Neuronal stem cell (in vitro differentiated cells): ENCODE data around the gene LACTBL1.
"Not testable (repeated sequence)": the region's sequence is repeated elsewhere in the genome, so short reads cannot be mapped to it uniquely, and the experiment has no call there.

Experiments
- DNase-seq: peaks from one replicate; pipeline ENCODE4 v3.0.0-alpha.2; 2013; ENCODE audit warnings: low spot score
- H2AFZ ChIP-seq: one replicate; pipeline ENCODE4 v1.6.1; 2013; ENCODE audit warnings: mild to moderate bottlenecking, low read length, inconsistent platforms
- H2AK5ac ChIP-seq: 2 replicates; pipeline ENCODE4 v1.6.1; 2013; ENCODE audit warnings: low read depth, mild to moderate bottlenecking, inconsistent platforms, low read length, moderate library complexity, mixed read lengths
- H2BK120ac ChIP-seq: 2 replicates; pipeline ENCODE4 v1.6.1; 2013; ENCODE audit warnings: low read depth, mild to moderate bottlenecking, inconsistent platforms, low read length, moderate library complexity, mixed read lengths
- H2BK12ac ChIP-seq: one replicate; pipeline ENCODE4 v1.6.1; 2013; ENCODE audit warnings: low read length, inconsistent platforms
- H2BK15ac ChIP-seq: 2 replicates; pipeline ENCODE4 v1.6.1; 2013; ENCODE audit warnings: mild to moderate bottlenecking, low read length, inconsistent platforms, mixed read lengths
- H2BK5ac ChIP-seq: one replicate; pipeline ENCODE4 v1.6.1; 2013; ENCODE audit warnings: inconsistent platforms, mild to moderate bottlenecking, low read length, moderate library complexity
- H3K14ac ChIP-seq: one replicate; pipeline ENCODE4 v1.6.1; 2013; ENCODE audit warnings: low read length, inconsistent platforms
- H3K18ac ChIP-seq: 2 replicates; pipeline ENCODE4 v1.6.1; 2013; ENCODE audit warnings: low read length, inconsistent platforms
- H3K23ac ChIP-seq: 2 replicates; pipeline ENCODE4 v1.6.1; 2013; ENCODE audit warnings: low read depth, mild to moderate bottlenecking, mixed read lengths, low read length, inconsistent platforms; ENCODE audit not compliant: poor library complexity
- H3K27ac ChIP-seq: replicated peaks from 3 replicates; pipeline ENCODE4 v1.5.1; 2013; ENCODE audit warnings: low read length, inconsistent platforms
- H3K27me3 ChIP-seq, 3 experiments: 2 replicates each; pipeline ENCODE4 v1.6.1; 2013; ENCODE audit warnings: low read length in 3 of 3, mild to moderate bottlenecking in 2 of 3, inconsistent platforms in 1 of 3, low read depth in 1 of 3, mixed read lengths in 1 of 3, moderate library complexity in 1 of 3; ENCODE audit not compliant: control insufficient read depth in 3 of 3, insufficient read depth in 3 of 3
- H3K36me3 ChIP-seq, 2 donors: replicated peaks in 1 of 2; 2 replicates each; pipeline ENCODE4 v1.6.1; 2013; ENCODE audit warnings: low read length in 2 of 2; ENCODE audit not compliant: control insufficient read depth in 2 of 2, insufficient read depth in 2 of 2
- H3K4ac ChIP-seq: 2 replicates; pipeline ENCODE4 v1.6.1; 2013; ENCODE audit warnings: inconsistent platforms, mild to moderate bottlenecking, low read length, moderate library complexity
- H3K4me1 ChIP-seq, 2 donors: 1 replicate in 1 of 2; 2 replicates in 1 of 2; pipeline ENCODE4 v1.6.1; 2013; ENCODE audit warnings: low read length in 2 of 2, low read depth in 1 of 2; ENCODE audit not compliant: control insufficient read depth in 2 of 2, insufficient read depth in 1 of 2
- H3K4me2 ChIP-seq: one replicate; pipeline ENCODE4 v1.6.1; 2013; ENCODE audit warnings: mild to moderate bottlenecking, low read length, inconsistent platforms; ENCODE audit not compliant: insufficient read depth, poor library complexity, severe bottlenecking
- H3K4me3 ChIP-seq, 2 donors: 2 replicates each; pipeline ENCODE4 v1.5.1; 2013; ENCODE audit warnings: low read length in 2 of 2, mild to moderate bottlenecking in 2 of 2, inconsistent platforms in 1 of 2, moderate library complexity in 1 of 2
- H3K79me1 ChIP-seq: one replicate; pipeline ENCODE4 v1.6.1; 2013; ENCODE audit warnings: low read depth, mild to moderate bottlenecking, inconsistent platforms, low read length, moderate library complexity
- H3K9ac ChIP-seq: one replicate; pipeline ENCODE4 v1.6.1; 2013; ENCODE audit warnings: mild to moderate bottlenecking, low read depth, low read length, inconsistent platforms; ENCODE audit not compliant: poor library complexity
- H3K9me3 ChIP-seq, 2 donors: replicated peaks in 1 of 2; 2 replicates each; pipeline versions ENCODE3 to v1.6.1; 2013; ENCODE audit warnings: low read length in 2 of 2, mild to moderate bottlenecking in 2 of 2, inconsistent platforms in 1 of 2, low read depth in 1 of 2, mixed read lengths in 1 of 2, moderate library complexity in 1 of 2; ENCODE audit not compliant: control insufficient read depth in 2 of 2, insufficient read depth in 1 of 2
- H4K8ac ChIP-seq: one replicate; pipeline ENCODE4 v1.6.1; 2013; ENCODE audit warnings: low read depth, mild to moderate bottlenecking, inconsistent platforms, low read length, moderate library complexity
- H4K91ac ChIP-seq: one replicate; pipeline ENCODE4 v1.6.1; 2013; ENCODE audit warnings: low read length, low read depth, mild to moderate bottlenecking, inconsistent platforms; ENCODE audit not compliant: poor library complexity
- whole genome bisulfite sequencing, 2 donors: extraction: QIAGEN DNeasy Blood & Tissue Kit; methylation state at CpG; one replicate each; pipeline ENCODE4 v1.1.7; 2013; ENCODE audit warnings: missing lambda C conversion rate in 2 of 2, mixed read lengths in 1 of 2; ENCODE audit not compliant: insufficient read length in 2 of 2, insufficient replicate concordance in 1 of 2; ENCODE audit errors: extremely low coverage in 2 of 2; 5-methylcytosine and 5-hydroxymethylcytosine counted together

Gene LACTBL1

GRCh38 chr1:22949822-22950331 lies 22.8 kb downstream of the LACTBL1 start:
- H2BK120ac ChIP-seq = no peak overlapping the region
- H3K9me3 ChIP-seq = no peaks in the 10 kb centered on the region
- no peak overlapping the region for H3K4me2 ChIP-seq
- H3K14ac ChIP-seq = no peak overlapping the region
- no peak overlapping the region for H3K4me3 ChIP-seq
- no peak overlapping the region for H3K9ac ChIP-seq
- H2BK5ac ChIP-seq = no peak overlapping the region
- no CpG with 5 or more reads among the region's 5 CpGs for WGBS, 2 donors
- no peak overlapping the region for H4K91ac ChIP-seq
- H3K4ac ChIP-seq = no peak overlapping the region
- H2AK5ac ChIP-seq = no peak overlapping the region
- DNase-seq = no peak
- no peaks in the 10 kb centered on the region for H3K4me1 ChIP-seq
- H2BK12ac ChIP-seq = no peak overlapping the region
- no peak overlapping the region for H2BK15ac ChIP-seq
- H3K23ac ChIP-seq = no peak overlapping the region
- H3K36me3 ChIP-seq = no peaks in the 10 kb centered on the region
- H3K27ac ChIP-seq = no peak overlapping the region
- H3K18ac ChIP-seq = no peak overlapping the region
- H4K8ac ChIP-seq = no peak overlapping the region
- H3K27me3 ChIP-seq = peaks cover 3 to 16% (median 7%) of the 10 kb centered on the region in 3 experiments
- peaks cover 2% of the 10 kb centered on the region for H3K79me1 ChIP-seq
- no peak overlapping the region for H2AFZ ChIP-seq

DNA sequence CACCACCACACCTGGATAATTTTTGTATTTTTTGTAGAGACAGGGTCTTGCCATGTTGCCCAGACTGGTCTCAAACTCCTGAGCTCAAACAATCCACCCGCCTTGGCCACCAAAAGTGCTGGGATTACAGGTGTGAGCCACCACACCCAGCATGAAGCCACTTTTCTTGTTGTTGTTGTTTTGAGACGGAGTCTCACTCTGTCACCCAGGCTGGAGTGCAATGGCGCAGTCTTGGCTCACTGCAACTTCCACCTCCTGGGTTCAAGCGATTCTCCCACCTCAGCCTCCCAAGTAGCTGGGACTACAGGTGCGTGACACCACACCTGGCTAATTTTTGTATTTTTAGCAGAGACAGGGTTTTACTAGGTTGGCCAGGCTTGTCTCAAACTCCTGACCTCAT lies 27.5 kb downstream of the LACTBL1 start:
- H2AK5ac ChIP-seq, H3K36me3 ChIP-seq, H3K14ac ChIP-seq, H3K79me1 ChIP-seq, H3K4ac ChIP-seq, H3K23ac ChIP-seq, H3K4me2 ChIP-seq, H4K91ac ChIP-seq, H2BK15ac ChIP-seq, H3K4me1 ChIP-seq, H2AFZ ChIP-seq, H2BK5ac ChIP-seq, H3K27ac ChIP-seq, H3K9me3 ChIP-seq, H4K8ac ChIP-seq, H3K18ac ChIP-seq, H2BK120ac ChIP-seq, DNase-seq, H3K4me3 ChIP-seq, H3K27me3 ChIP-seq, H2BK12ac ChIP-seq, H3K9ac ChIP-seq: not testable (repeated sequence)
- WGBS, 2 donors = no CpG with 5 or more reads among the region's 5 CpGs

GRCh38 chr1:22944346-22945055 lies 28.2 kb downstream of the LACTBL1 start:
- H4K91ac ChIP-seq = no peak overlapping the region
- H3K79me1 ChIP-seq = peaks cover 2% of the 10 kb centered on the region
- H4K8ac ChIP-seq = no peak overlapping the region
- no peak overlapping the region for H2AK5ac ChIP-seq
- no peak overlapping the region for H2BK5ac ChIP-seq
- no peak overlapping the region for H3K14ac ChIP-seq
- H3K9me3 ChIP-seq = peaks cover 2 to 3% of the 10 kb centered on the region in 2 donors
- no peak overlapping the region for H3K27ac ChIP-seq
- no CpG with 5 or more reads among the region's 4 CpGs for WGBS, 2 donors
- no peak overlapping the region for H3K4me3 ChIP-seq
- no peak for DNase-seq
- H2BK15ac ChIP-seq = no peak overlapping the region
- no peaks in the 10 kb centered on the region for H3K36me3 ChIP-seq
- peaks cover 0 to 6% (median 0%) of the 10 kb centered on the region in 3 experiments for H3K27me3 ChIP-seq
- H3K4me1 ChIP-seq = no peaks in the 10 kb centered on the region
- no peak overlapping the region for H3K9ac ChIP-seq
- no peak overlapping the region for H3K18ac ChIP-seq
- no peak overlapping the region for H3K23ac ChIP-seq
- H2BK12ac ChIP-seq = no peak overlapping the region
- no peak overlapping the region for H3K4me2 ChIP-seq
- H2AFZ ChIP-seq = no peak overlapping the region
- no peak overlapping the region for H3K4ac ChIP-seq
- no peak overlapping the region for H2BK120ac ChIP-seq

GRCh38 chr1:22941257-22941656 lies 31.4 kb downstream of the LACTBL1 start:
- Histone ChIP-seq H3K4me3 (no peak overlapping the region), H3K4me2 (no peak overlapping the region), H2BK5ac (no peak overlapping the region), H3K14ac (no peak overlapping the region), H3K23ac (no peak overlapping the region), H3K36me3 (no peaks in the 10 kb centered on the region), H3K79me1 (no peaks in the 10 kb centered on the region), H3K9me3 (peaks cover 2 to 3% of the 10 kb centered on the region in 2 donors), H4K8ac (no peak overlapping the region), H3K9ac (no peak overlapping the region), H3K27me3 (peaks cover 0 to 6% (median 0%) of the 10 kb centered on the region in 3 experiments), H2BK15ac (no peak overlapping the region), H2BK12ac (no peak overlapping the region), H2AK5ac (no peak overlapping the region), H3K27ac (no peak overlapping the region), H3K18ac (no peak overlapping the region), H2BK120ac (no peak overlapping the region), H3K4me1 (no peaks in the 10 kb centered on the region), H4K91ac (no peak overlapping the region), H3K4ac (no peak overlapping the region), H2AFZ (no peak overlapping the region)
- DNase-seq = no peak
- WGBS, 2 donors = no CpG with 5 or more reads among the region's 2 CpGs
